Ishikawa (cell line): Measurements from ENCODE around the gene BAMBI.

Experiments
- CEBPB ChIP-seq: IDR thresholded peaks from 2 replicates; pipeline ENCODE4 v1.6.1; 2012
- CREB1 ChIP-seq: IDR thresholded peaks from 2 replicates; pipeline ENCODE4 v1.6.1; 2012; ENCODE audit warnings: low read depth
- EGR1 ChIP-seq: IDR thresholded peaks from 2 replicates; pipeline ENCODE4 v1.6.1; 2012
- EP300 ChIP-seq: IDR thresholded peaks from 2 replicates; pipeline ENCODE4 v1.6.1; 2012; ENCODE audit warnings: borderline replicate concordance
- FOXM1 ChIP-seq: IDR thresholded peaks from 2 replicates; pipeline ENCODE4 v1.6.1; 2012; ENCODE audit warnings: low read depth, borderline replicate concordance
- NFIC ChIP-seq: IDR thresholded peaks from 2 replicates; pipeline ENCODE4 v1.6.1; 2012
- RAD21 ChIP-seq: IDR thresholded peaks from 2 replicates; pipeline ENCODE4 v1.6.1; 2012; ENCODE audit warnings: low read depth
- TAF1 ChIP-seq: IDR thresholded peaks from 2 replicates; pipeline ENCODE4 v1.6.1; 2012; ENCODE audit warnings: low read depth, mild to moderate bottlenecking
- TCF12 ChIP-seq: IDR thresholded peaks from 2 replicates; pipeline ENCODE4 v1.6.1; 2012; ENCODE audit warnings: low read depth
- TEAD4 ChIP-seq: IDR thresholded peaks from 2 replicates; pipeline ENCODE4 v1.6.1; 2012
- YY1 ChIP-seq: IDR thresholded peaks from 2 replicates; pipeline ENCODE4 v1.6.1; 2012; ENCODE audit warnings: low read depth
- ZBTB7A ChIP-seq: IDR thresholded peaks from 2 replicates; pipeline ENCODE4 v1.6.1; 2012; ENCODE audit warnings: low read depth
- TF ChIP-seq, protein P1 (sequence below): IDR thresholded peaks from 2 replicates; pipeline ENCODE4 v1.6.1; 2012
- TF ChIP-seq, protein P2 (sequence below): IDR thresholded peaks from 2 replicates; pipeline ENCODE4 v1.6.1; 2012; ENCODE audit warnings: low read depth, mild to moderate bottlenecking
- TF ChIP-seq, protein P3 (sequence below): IDR thresholded peaks from 2 replicates; pipeline ENCODE4 v1.6.1; 2012

BAMBI gene

DNA sequence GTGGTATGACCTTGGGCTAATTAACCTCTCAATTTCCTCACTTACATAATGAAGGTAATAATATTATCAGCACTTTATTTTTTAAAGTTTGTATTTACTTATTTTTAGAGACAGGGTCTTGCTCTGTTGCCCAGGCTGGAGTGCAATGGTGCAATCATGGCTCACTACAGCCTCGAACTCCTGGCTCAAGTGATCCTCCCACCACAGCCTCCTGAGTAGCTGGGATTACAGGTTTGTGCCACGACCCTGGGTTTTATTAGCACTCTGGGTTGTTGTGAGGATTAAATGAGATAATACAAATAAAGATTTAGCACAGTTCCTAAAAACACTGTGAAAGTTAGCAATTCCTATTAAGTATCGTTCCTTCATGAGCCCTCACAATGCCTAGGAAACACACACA, 14.7 kb downstream of the BAMBI start:
- TF ChIP-seq FOXM1 (no peak), CREB1 (no peak), TAF1 (no peak), EP300 (no peak), RAD21 (no peak), EGR1 (no peak), NFIC (no peak), CEBPB (no peak), TCF12 (no peak), TEAD4 (no peak), ZBTB7A (no peak), YY1 (no peak)
- TF ChIP-seq, protein P1, sequence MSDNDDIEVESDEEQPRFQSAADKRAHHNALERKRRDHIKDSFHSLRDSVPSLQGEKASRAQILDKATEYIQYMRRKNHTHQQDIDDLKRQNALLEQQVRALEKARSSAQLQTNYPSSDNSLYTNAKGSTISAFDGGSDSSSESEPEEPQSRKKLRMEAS: no peak
- TF ChIP-seq, protein P2, sequence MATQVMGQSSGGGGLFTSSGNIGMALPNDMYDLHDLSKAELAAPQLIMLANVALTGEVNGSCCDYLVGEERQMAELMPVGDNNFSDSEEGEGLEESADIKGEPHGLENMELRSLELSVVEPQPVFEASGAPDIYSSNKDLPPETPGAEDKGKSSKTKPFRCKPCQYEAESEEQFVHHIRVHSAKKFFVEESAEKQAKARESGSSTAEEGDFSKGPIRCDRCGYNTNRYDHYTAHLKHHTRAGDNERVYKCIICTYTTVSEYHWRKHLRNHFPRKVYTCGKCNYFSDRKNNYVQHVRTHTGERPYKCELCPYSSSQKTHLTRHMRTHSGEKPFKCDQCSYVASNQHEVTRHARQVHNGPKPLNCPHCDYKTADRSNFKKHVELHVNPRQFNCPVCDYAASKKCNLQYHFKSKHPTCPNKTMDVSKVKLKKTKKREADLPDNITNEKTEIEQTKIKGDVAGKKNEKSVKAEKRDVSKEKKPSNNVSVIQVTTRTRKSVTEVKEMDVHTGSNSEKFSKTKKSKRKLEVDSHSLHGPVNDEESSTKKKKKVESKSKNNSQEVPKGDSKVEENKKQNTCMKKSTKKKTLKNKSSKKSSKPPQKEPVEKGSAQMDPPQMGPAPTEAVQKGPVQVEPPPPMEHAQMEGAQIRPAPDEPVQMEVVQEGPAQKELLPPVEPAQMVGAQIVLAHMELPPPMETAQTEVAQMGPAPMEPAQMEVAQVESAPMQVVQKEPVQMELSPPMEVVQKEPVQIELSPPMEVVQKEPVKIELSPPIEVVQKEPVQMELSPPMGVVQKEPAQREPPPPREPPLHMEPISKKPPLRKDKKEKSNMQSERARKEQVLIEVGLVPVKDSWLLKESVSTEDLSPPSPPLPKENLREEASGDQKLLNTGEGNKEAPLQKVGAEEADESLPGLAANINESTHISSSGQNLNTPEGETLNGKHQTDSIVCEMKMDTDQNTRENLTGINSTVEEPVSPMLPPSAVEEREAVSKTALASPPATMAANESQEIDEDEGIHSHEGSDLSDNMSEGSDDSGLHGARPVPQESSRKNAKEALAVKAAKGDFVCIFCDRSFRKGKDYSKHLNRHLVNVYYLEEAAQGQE: no peak
- TF ChIP-seq, protein P3, sequence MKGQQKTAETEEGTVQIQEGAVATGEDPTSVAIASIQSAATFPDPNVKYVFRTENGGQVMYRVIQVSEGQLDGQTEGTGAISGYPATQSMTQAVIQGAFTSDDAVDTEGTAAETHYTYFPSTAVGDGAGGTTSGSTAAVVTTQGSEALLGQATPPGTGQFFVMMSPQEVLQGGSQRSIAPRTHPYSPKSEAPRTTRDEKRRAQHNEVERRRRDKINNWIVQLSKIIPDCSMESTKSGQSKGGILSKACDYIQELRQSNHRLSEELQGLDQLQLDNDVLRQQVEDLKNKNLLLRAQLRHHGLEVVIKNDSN: no peak

DNA sequence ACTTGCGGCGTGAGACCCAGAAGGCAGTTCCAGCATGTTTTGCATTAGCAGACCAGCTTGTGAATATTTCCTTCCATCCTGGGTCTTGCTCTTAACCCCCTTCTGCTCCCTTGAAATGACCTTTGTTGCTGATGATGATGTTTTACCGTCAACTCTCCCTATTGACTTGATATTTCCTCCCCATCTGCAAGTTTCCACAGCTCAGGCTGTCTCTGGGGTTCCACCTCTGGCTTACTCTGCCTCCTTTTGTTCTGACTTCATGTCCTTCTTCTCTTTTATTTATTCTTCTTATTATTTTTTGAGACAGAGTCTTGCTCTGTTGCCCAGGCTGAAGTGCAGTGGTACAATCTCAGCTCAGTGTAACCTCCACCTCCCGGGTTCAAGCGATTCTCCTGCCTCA, 17.2 kb downstream of the BAMBI start:
- TF ChIP-seq CREB1 (no peak), NFIC (no peak)
- TF ChIP-seq, protein P2: no peak
- TF ChIP-seq, protein P3: no peak

DNA sequence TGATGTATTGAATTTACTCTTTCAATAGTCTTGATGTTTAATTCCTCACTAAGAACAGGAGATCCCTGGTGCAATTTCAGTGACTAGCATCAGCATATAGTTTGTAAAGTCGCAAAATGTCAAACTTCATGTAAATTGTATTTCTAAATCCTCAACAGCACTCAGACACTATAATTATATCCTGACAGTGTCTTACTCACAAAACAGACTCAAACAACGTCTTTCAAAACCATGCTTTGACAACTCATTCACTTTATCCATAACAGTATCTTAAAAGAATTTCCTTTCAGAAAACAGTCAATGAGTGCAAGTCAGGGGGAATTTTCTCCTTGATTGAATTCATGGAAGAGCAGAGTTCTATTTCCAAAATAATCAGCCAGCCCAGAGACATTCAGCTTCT, 20.8 kb downstream of the BAMBI start:
- TF ChIP-seq, protein P1: no peak
- TF ChIP-seq YY1: no peak
- no peak for TF ChIP-seq RAD21
- no peak for TF ChIP-seq TEAD4
- no peak for TF ChIP-seq CREB1
- no peak for TF ChIP-seq EP300
- TF ChIP-seq CEBPB: no peak
- TF ChIP-seq NFIC: no peak
- TF ChIP-seq ZBTB7A: no peak
- no peak for TF ChIP-seq FOXM1
- TF ChIP-seq, protein P3: no peak
- no peak for TF ChIP-seq TAF1

DNA sequence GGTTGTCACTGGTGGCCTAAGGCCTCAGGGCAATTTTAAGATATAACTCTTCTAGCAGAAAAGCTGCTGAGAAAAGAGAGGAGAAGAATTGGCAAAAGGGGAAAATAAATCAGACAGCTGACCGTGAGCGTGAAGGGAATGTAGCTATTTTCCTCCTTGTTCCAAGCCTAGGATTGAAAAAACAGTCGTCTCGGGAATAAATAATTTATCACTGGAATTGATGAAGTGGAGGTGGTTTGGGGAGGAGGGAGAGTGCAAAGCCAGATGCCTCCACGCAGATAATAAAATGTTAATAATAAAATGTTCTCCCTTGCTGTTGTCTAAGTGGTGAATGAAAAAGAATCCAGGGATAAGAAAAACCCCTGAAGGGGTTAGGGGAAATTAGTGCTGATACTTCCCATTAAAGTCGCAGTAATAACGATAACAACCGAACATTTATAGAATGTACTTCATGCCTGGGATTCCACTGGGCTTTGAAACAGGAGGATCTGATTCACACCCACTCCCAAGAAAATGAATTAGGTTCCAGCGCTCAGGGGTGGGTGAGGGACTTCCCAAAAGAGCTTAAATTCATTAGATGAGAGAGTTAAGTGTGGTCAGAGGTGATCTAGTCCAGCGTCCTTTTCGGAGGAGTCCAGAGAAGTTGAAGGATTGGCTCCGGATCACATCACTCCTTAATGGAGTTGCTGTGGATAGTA, 27.3 kb downstream of the BAMBI start:
- TF ChIP-seq FOXM1 (no peak), ZBTB7A (no peak), CREB1 (no peak), EP300 (no peak), TCF12 (no peak), NFIC (no peak), EGR1 (no peak), RAD21 (no peak), CEBPB (no peak), YY1 (no peak), TEAD4 (no peak), TAF1 (no peak)
- TF ChIP-seq, protein P2: no peak
- TF ChIP-seq, protein P1: no peak
- TF ChIP-seq, protein P3: no peak
